SK-N-SH (cell line): ENCODE results near the gene CLRN3. TPM values are rescaled to one million over a fixed set of nuclear protein-coding genes. Genes with fewer than 3 reads are reported as not detected.

Experiments used
- CTCF ChIA-PET: fragments of 300-600, 350-600 bp; formaldehyde crosslinking; extraction: SDS; loops from one replicate; lab custom pipeline; 2021; lab: Yijun Ruan, JAX
- POLR2A ChIA-PET: fragments of 350-600 bp; sonication (Branson Sonifier 250); formaldehyde crosslinking; extraction: SDS; loops from one replicate; lab custom pipeline; 2020; ENCODE audit warnings: antibody characterized with exemption, inconsistent platforms; lab: Yijun Ruan, JAX
- DNase-seq: peaks from one replicate; pipeline ENCODE4 v3.0.0; 2012
- H2AFZ ChIP-seq: fragments of 200-600 bp; sonication (generic); 2 replicates; pipeline ENCODE4 v1.8.1; 2016; ENCODE audit warnings: antibody characterized with exemption, mild to moderate bottlenecking, low read depth
- H3F3A ChIP-seq: fragments of 200-600 bp; sonication (generic); replicated peaks from 2 replicates; pipeline ENCODE3; 2016; ENCODE audit warnings: antibody characterized with exemption, mild to moderate bottlenecking; ENCODE audit not compliant: insufficient read depth
- H3K27ac ChIP-seq, 2 experiments: fragments of 200-500 bp in 1 of 2; fragments of 200-600 bp in 1 of 2; sonication (Bioruptor generic) in 1 of 2; sonication (generic), shearing (Covaris generic) in 1 of 2; 2 replicates each; pipeline versions ENCODE4 v1.5.1 to v1.6.1; 2014 to 2016; ENCODE audit warnings: low read depth in 2 of 2, inconsistent platforms in 1 of 2, low read length in 1 of 2, mild to moderate bottlenecking in 1 of 2, mixed read lengths in 1 of 2
- H3K27me3 ChIP-seq: fragments of 200-600 bp; sonication (generic), shearing (Covaris generic); 2 replicates; pipeline ENCODE4 v1.6.1; 2016; ENCODE audit warnings: mixed run types; ENCODE audit not compliant: insufficient read depth
- H3K36me3 ChIP-seq, 2 experiments: fragments of 200-500 bp in 1 of 2; fragments of 200-600 bp in 1 of 2; sonication (Bioruptor generic) in 1 of 2; sonication (generic) in 1 of 2; replicated peaks in 1 of 2; 2 replicates each; pipeline versions ENCODE3 to v1.5.1; 2014 to 2016; ENCODE audit warnings: low read length in 1 of 2, mild to moderate bottlenecking in 1 of 2; ENCODE audit not compliant: insufficient read depth in 2 of 2, control insufficient read depth in 1 of 2
- H3K4me1 ChIP-seq, 2 experiments: fragments of 200-500 bp in 1 of 2; fragments of 200-600 bp in 1 of 2; sonication (Bioruptor generic) in 1 of 2; sonication (generic), shearing (Covaris generic) in 1 of 2; 2 replicates each; pipeline versions ENCODE4 v1.5.1 to v1.6.1; 2014 to 2016; ENCODE audit warnings: low read depth in 1 of 2, low read length in 1 of 2, mixed run types in 1 of 2; ENCODE audit not compliant: insufficient read depth in 2 of 2, control insufficient read depth in 1 of 2
- H3K4me2 ChIP-seq: fragments of 200-600 bp; sonication (generic), shearing (Covaris generic); 2 replicates; pipeline ENCODE4 v1.6.1; 2017; ENCODE audit warnings: mixed run types
- H3K4me3 ChIP-seq, 2 experiments: fragments of 200-500 bp in 1 of 2; fragments of 200-600 bp in 1 of 2; sonication (Bioruptor generic) in 1 of 2; sonication (generic), shearing (Covaris generic) in 1 of 2; 2 replicates each; pipeline versions ENCODE4 v1.5.1 to v1.8.1; 2014 to 2016; ENCODE audit warnings: low read depth in 2 of 2, inconsistent platforms in 1 of 2, low read length in 1 of 2, mild to moderate bottlenecking in 1 of 2, mixed read lengths in 1 of 2, moderate library complexity in 1 of 2
- H3K79me2 ChIP-seq: fragments of 200-600 bp; sonication (generic); 2 replicates; pipeline ENCODE4 v1.8.1; 2017; ENCODE audit warnings: mild to moderate bottlenecking; ENCODE audit not compliant: insufficient read depth
- H3K9ac ChIP-seq: fragments of 200-600 bp; sonication (generic); 2 replicates; pipeline ENCODE4 v1.6.1; 2017; ENCODE audit warnings: mixed run types
- H3K9me2 ChIP-seq: fragments of 200-600 bp; sonication (generic); 2 replicates; pipeline ENCODE4 v1.6.1; 2017; ENCODE audit warnings: mixed run types
- H3K9me3 ChIP-seq: fragments of 200-600 bp; sonication (generic); 2 replicates; pipeline ENCODE4 v1.6.1; 2017; ENCODE audit warnings: mixed run types, mild to moderate bottlenecking, moderate library complexity
- H4K20me1 ChIP-seq: fragments of 200-600 bp; sonication (generic); 2 replicates; pipeline ENCODE4 v1.6.1; 2017; ENCODE audit warnings: mild to moderate bottlenecking, mixed run types; ENCODE audit not compliant: insufficient read depth
- CHD2 ChIP-seq: fragments of 150-350 bp; IDR thresholded peaks from 2 replicates; pipeline ENCODE4 v1.6.1; 2018; ENCODE audit warnings: low read length; ENCODE audit not compliant: partially characterized antibody
- ELF1 ChIP-seq: IDR thresholded peaks from 2 replicates; pipeline ENCODE4 v1.4.0; 2012
- EP300 ChIP-seq, 2 experiments: IDR thresholded peaks; 2 replicates each; pipeline versions ENCODE4 v1.4.0 to v1.6.1; 2012; ENCODE audit warnings: borderline replicate concordance in 1 of 2, low read depth in 1 of 2, low read length in 1 of 2
- EZH2phosphoT487 ChIP-seq: fragments of 200-600 bp; sonication (generic); IDR thresholded peaks from 2 replicates; pipeline ENCODE4 v1.6.1; 2017; ENCODE audit warnings: low read depth, mixed run types, mild to moderate bottlenecking, antibody characterized with exemption, moderate library complexity, borderline replicate concordance
- FOXJ3 ChIP-seq: sonication (generic); formaldehyde crosslinking; IDR thresholded peaks from 2 replicates; pipeline ENCODE4 v1.5.1; 2020; ENCODE audit warnings: mild to moderate bottlenecking, missing genetic modification reagents
- MAX ChIP-seq: IDR thresholded peaks from 2 replicates; pipeline ENCODE4 v1.4.0; 2012; ENCODE audit warnings: low read depth
- MXI1 ChIP-seq: IDR thresholded peaks from 2 replicates; pipeline ENCODE4 v1.6.1; 2012; ENCODE audit warnings: mild to moderate bottlenecking, low read depth, low read length, improper control_type of control experiment
- NRF1 ChIP-seq: IDR thresholded peaks from 2 replicates; pipeline ENCODE4 v1.6.1; 2012; ENCODE audit warnings: low read depth, mild to moderate bottlenecking, low read length
- RFX5 ChIP-seq: IDR thresholded peaks from 2 replicates; pipeline ENCODE4 v1.6.1; 2012; ENCODE audit warnings: mild to moderate bottlenecking, improper control_type of control experiment, low read length
- RXRA ChIP-seq: IDR thresholded peaks from 2 replicates; pipeline ENCODE4 v1.4.0; 2012; ENCODE audit warnings: low read depth, mild to moderate bottlenecking, borderline replicate concordance
- SIN3A ChIP-seq: IDR thresholded peaks from 2 replicates; pipeline ENCODE4 v1.6.1; 2012; ENCODE audit warnings: low read depth, mild to moderate bottlenecking, low read length, moderate library complexity, borderline replicate concordance
- TAF1 ChIP-seq: IDR thresholded peaks from 2 replicates; pipeline ENCODE4 v1.6.1; 2012; ENCODE audit warnings: low read depth, mild to moderate bottlenecking, low read length, moderate library complexity, borderline replicate concordance
- TCF12 ChIP-seq: IDR thresholded peaks from 2 replicates; pipeline ENCODE4 v1.4.0; 2012
- TEAD4 ChIP-seq: IDR thresholded peaks from 2 replicates; pipeline ENCODE4 v1.4.0; 2012; ENCODE audit warnings: mild to moderate bottlenecking, borderline replicate concordance; ENCODE audit not compliant: insufficient read depth
- WGBS: methylation state at CpG from one replicate; pipeline ENCODE4 v1.1.6; 2017; ENCODE audit warnings: low lambda C conversion rate; 5-methylcytosine and 5-hydroxymethylcytosine counted together
- polyA plus RNA-seq, 3 experiments: library from polyadenylated mRNA; depleted of rRNA; stranded (reverse); fragments of >200 nt; gene quantifications; 2 replicates each; pipeline ENCODE4 v1.2.3, GENCODE V29; 2012

CLRN3 gene
- polyA plus RNA-seq, 1 of the 3 experiments (the other 2 are of a cell fraction), result 0.25 TPM

GRCh38 chr10:127836966-127837365 lies 55.8 kb downstream of the CLRN3 start:
- DNase-seq, result no peak
- H3K9me3 ChIP-seq, result no peaks in the 10 kb centered on the region
- no peaks in the 10 kb centered on the region for H3K36me3 ChIP-seq
- H4K20me1 ChIP-seq, result no peaks in the 10 kb centered on the region
- no peaks in the 10 kb centered on the region for H3K79me2 ChIP-seq
- no peaks in the 10 kb centered on the region; a peak in 1 of 4 replicates for H3K4me1 ChIP-seq
- no peaks in the 10 kb centered on the region for H3F3A ChIP-seq
- H3K9ac ChIP-seq, result no peak overlapping the region
- WGBS, result 55% methylated on average over 6 of the region's 6 CpGs
- CTCF ChIA-PET, result interaction anchor here (2.2 to 3.1 kb wide), 2 partner anchors 17 to 121 kb away, joined by 8 to 15 read pairs; no protein-coding TSS in a partner anchor
- POLR2A ChIA-PET, result no interaction called here
- no peak for TF ChIP-seq TEAD4
- no peak for TF ChIP-seq ELF1
- no peak for TF ChIP-seq EZH2phosphoT487
- no peak for TF ChIP-seq RXRA
- TF ChIP-seq MXI1, result no peak
- no peak overlapping the region for H3K4me3 ChIP-seq
- H3K27me3 ChIP-seq, result no peaks in the 10 kb centered on the region; the same call in 1 of the 2 replicates
- H3K4me2 ChIP-seq, result no peak overlapping the region
- H2AFZ ChIP-seq, result no peak overlapping the region
- H3K27ac ChIP-seq, result no peak overlapping the region
- no peaks in the 10 kb centered on the region for H3K9me2 ChIP-seq

- H3K27me3 ChIP-seq, result no peaks in the 10 kb centered on the region; the same call in 1 of the 2 replicates
- H3K9ac ChIP-seq, result no peak overlapping the region
- H3K4me3 ChIP-seq, result no peak overlapping the region
- no peaks in the 10 kb centered on the region for H3F3A ChIP-seq
- H4K20me1 ChIP-seq, result no peaks in the 10 kb centered on the region
- ChIA-PET CTCF (interaction anchor here (2.2 to 3.1 kb wide), 2 partner anchors 18 to 120 kb away, joined by 8 to 15 read pairs; no protein-coding TSS in a partner anchor), POLR2A (no interaction called here)
- H3K9me3 ChIP-seq, result no peaks in the 10 kb centered on the region
- H3K9me2 ChIP-seq, result no peaks in the 10 kb centered on the region
- no peak overlapping the region for H3K4me2 ChIP-seq
- no peak overlapping the region for H3K27ac ChIP-seq
- WGBS, result 23% methylated on average over 4 of the region's 4 CpGs
- H3K4me1 ChIP-seq, result no peaks in the 10 kb centered on the region; a peak in 1 of 4 replicates
- no peak overlapping the region for H2AFZ ChIP-seq
- TF ChIP-seq FOXJ3 (CRISPR knock-in tag), result no peak
- TF ChIP-seq MXI1, result no peak
- H3K79me2 ChIP-seq, result no peaks in the 10 kb centered on the region
- H3K36me3 ChIP-seq, result no peaks in the 10 kb centered on the region
- DNase-seq, result no peak
These were observed 56.6 kb downstream of the CLRN3 start for GRCh38 chr10:127836176-127836575.

GRCh38 chr10:127834791-127835190 lies 58.0 kb downstream of the CLRN3 start:
- Histone ChIP-seq H3K9me2 (no peaks in the 10 kb centered on the region), H4K20me1 (no peaks in the 10 kb centered on the region), H3K9me3 (no peaks in the 10 kb centered on the region), H3K4me3 (no peak overlapping the region), H3K9ac (no peak overlapping the region), H3K79me2 (no peaks in the 10 kb centered on the region), H3K27me3 (no peaks in the 10 kb centered on the region), H3K4me2 (no peak overlapping the region), H3K36me3 (no peaks in the 10 kb centered on the region), H2AFZ (no peak overlapping the region), H3K4me1 (no peaks in the 10 kb centered on the region; a peak in 1 of 4 replicates), H3F3A (no peaks in the 10 kb centered on the region), H3K27ac (no peak overlapping the region)
- ChIA-PET POLR2A (no interaction called here), CTCF (interaction anchor here (1.2 to 2.2 kb wide), 2 partner anchors 19 to 119 kb away, joined by 8 to 9 read pairs; no protein-coding TSS in a partner anchor)
- DNase-seq, result no peak
- TF ChIP-seq MXI1 (no peak), EP300 (IDR thresholded peaks at IDR 0.05; ENCODE audit: borderline replicate concordance in 1 of 2, low read depth in 1 of 2, low read length in 1 of 2) (no peak), CHD2 (no peak), NRF1 (no peak), RFX5 (no peak), MAX (no peak), FOXJ3 (CRISPR knock-in tag) (no peak), TAF1 (no peak), TEAD4 (no peak), TCF12 (no peak), SIN3A (no peak)
- WGBS, result 20% methylated on average over 1 of the region's 4 CpGs
